Eye (tissue), 1 donor: ENCODE results near the gene TTLL9.

Experiments used
- DNase-seq: peaks from one replicate; pipeline ENCODE4 v3.0.0-alpha.2; 2015

The TTLL9 gene

DNA sequence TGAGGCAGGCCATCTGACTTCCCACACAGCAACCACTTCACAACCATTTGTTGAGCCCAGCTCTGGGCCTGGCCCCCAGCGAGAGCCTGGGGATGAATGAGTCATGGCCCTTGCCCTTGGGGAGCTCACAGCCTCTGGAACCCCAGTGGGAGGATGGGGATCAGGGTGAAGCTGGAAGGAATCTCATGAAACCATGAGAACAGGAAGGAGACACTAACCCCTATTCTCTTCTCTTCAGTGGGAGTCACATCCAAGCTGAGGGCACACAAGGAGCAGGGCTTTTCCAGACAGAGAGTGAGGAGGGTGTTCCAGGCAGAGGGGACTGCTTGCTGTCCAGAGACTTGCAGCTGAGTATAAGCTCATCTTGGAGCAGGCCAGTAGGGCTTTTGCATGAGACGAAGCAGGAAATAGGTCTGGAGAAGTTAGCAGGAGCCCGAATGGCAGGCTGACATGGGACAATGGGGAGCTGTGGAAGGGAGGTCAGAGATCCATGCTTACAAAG, 32.5 kb upstream of the TTLL9 start:
- no peak for DNase-seq

DNA sequence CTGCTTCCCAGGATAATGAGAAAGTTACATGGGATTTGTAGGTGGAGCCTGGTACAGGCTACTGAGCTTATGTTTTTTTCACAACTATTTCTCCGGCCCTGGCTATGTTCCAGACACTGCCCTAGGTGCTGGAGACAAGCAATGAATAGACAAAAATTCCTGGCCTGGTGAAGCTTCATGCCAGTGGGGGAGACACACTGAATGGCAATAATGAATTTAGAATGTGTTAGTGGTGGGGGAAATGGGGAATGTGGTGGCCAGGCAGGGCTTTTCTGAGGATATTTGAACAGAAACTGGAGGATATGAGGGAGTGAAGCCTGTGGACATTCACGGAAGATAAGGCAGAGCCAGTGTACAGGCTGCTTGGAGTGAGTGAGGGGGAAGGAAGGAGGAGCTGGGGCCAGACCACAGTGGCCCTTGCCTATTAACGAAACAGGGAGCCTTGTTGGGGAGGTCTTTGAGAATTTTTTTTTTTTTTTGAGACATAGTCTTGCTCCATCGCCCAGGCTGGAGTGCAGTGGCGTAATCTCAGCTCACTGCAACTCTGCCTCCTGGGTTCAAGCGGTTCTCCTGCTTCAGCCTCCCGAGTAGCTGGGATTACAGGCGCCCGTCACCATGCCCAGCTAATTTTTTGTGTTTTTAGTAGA, 31.7 kb upstream of the TTLL9 start:
- DNase-seq, result no peak

DNA sequence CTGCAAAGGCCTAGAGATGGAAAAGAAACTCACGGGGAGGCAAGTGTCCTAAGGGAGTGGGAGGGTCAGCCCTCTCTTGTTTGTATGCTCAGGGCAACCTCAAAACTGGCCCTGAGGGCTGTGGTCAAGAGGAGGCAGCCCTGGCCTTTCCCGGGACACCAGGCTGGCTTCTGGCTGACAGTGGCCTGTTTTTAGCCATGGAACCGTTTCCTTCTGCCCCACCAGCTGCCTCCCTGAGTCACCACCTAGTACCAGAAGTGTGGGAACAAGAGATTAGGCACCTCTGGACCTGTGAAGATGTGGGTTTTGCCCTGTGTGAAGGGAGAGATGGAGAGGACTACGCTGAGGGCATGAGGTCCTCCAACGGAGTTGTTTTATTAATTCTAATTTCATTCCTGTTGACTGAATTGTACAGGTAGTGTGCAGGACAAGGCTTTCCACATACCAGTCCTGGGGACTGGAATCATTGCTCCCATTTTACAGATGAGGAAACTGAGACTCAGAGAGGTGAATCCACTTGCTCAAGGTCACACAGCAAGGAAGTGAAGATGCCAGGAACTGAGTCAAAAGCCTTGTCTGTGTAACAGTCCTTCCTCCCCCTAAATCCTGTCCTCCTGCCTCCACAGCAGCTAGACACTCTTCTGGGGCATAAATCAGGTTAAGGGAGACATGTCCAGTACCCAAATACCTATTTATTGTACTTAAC, 30.5 kb upstream of the TTLL9 start:
- no peak for DNase-seq

DNA sequence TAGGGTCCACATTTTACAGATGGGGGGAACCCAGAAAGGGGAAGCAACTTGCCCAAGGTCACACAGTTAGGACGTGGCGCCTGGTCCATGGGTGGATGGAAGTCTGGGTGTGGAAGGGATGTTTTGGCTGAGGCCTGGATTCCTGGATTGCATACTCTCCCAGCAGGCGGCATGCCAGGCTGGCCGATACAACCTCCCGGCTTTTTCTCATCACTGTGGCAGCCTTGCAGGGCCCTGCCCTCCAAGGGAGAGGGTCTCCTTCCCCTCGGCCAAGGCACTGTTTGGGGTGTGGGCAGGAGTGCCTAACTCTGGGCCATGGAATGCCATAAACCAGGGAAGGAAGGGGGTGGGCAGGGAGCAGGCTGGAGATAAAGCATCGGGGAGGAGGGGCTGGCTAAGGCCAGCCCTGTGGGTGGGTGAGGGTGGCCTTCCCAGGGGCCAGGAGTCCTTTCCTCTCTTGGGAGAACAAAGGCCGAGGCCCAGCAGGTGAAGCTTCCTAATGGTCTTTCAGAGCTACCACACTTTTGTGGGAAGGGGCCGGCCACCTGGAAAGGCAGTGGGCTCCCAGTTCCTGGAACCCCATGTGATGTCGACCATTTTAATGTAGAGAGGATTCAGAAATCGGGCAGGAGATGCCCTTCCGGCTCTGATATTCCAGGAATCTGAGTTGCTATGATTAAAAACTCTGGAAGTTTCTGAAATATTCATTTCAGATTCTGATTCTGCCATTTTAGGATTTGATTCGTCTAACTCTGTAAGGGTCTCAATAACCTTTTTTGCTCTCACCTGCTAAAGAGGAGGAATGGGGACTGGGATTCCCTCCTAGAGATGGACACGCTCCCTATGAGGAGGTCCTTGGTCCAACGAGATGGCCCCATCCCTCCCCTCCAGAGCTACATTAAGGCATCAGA, 29.3 kb upstream of the TTLL9 start:
- no peak for DNase-seq

DNA sequence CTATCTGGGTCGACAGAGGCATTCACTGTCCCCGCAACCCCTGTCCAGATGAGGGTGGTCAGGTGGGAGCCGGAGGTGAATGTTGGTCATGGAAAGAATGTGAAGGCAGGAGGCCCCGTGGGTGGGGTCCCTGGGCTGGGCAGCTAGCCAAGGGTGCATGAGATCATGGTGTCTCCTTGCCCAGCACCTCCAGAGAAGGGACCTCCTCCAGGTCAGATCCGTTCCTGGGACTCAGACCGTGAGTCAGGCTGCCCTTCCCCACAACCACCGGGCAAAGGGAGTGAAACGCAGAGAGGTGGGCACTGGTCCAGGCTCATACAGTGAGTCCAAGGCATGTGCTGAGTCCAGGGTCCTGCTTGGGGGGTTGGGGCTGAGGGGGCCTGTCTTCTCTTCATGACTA, 28.5 kb upstream of the TTLL9 start:
- DNase-seq, result peak; percentile 8

DNA sequence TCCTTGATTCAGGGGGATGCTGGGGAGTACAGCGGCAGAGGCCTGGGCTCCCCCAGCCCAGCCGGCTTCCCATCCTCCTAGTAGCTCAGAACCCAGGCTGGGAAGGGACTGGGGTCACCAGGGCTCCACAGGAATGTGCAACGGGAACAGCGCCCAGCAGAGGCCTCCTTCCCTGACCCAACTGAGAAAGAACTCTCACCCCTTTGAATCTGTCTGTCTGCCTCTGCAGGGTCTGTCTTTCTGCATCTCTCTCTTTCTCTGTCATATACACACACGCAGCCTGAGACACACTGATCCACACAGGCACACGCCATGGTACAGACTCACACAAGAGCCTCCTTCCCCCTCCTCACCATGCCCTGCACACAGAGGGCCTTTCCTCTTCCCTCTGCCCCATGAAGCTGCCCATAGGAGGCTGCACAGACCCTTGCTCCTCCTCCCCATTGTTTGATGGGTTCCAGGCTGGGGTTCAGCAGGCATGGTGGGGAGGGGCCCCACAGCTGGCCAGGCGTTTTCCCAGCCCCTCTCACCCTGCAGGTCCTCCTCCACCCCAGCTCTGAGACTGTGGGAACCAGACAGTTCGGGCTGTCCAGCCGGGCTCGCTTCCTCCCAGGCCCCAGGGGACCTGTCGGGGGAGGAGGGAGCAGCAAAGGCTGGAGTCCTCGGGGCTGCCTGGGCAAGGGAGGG, 27.8 kb upstream of the TTLL9 start:
- DNase-seq, result peak; percentile 63

DNA sequence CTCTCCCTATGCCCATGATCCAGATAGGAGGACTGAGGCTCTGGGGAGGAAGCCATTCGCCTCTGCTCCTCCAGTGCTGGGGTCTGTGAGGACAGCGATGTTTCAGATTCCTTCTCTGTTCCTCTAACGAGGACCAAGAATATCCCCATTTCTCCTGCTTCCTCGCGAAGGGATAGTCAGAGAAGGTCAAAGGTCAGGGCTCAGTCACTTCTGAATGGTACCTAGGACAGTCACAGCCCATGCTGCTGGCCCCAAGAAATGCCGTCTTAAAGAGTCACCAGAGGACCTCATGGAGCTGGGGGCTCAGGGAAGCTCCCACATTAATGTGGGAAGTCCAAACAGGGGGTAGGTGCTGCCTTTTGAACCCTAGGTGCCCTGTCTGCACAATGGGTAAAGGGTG, 27.1 kb upstream of the TTLL9 start:
- DNase-seq, result no peak

DNA sequence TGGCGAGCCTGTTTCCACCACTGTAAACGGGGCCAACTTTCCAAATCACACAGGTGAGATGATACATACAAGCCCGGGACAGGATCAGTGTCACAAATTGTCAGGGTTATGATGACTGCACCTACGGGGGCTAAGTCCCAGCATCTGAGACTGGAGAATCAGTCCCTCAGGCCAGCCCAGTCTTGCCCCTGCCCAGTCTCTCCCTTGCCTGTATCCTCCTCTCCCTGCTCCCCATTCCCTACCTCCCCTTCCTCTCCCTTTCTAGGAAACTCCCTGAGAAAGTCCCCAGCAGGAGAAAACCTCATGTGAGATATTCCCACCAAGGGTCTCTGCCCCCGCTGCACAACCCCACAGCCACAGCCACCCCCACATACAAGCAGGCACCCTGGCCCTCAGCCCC, 26.6 kb upstream of the TTLL9 start:
- no peak for DNase-seq

DNA sequence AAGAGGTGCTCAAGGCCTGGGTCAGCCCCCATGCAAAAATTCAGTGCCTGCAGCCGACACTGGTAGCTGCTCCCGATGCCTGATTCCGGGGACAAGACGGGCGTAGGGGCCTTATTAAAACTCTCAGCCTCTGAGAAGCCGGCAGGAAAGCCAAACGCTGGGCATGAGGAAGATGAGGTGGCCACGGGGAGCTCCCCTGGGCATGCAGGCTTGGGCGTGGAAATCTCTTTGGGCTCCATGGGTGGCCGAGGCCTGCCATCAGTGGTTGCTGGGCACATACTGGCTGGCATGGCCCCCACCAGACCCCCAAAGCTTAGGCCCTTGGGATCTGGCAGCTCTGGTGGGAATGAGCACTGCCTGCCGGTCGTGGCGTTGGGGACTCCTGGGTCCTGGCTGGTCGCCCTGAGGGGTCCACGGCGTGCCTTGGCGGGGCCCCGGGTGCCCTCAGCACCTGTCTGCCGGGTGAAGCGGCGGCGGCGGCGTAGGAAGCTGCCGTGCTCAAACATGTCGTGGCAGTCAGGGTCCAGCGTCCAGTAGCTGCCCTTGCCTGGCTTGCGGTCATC, 25.6 kb upstream of the TTLL9 start:
- DNase-seq, result no peak

DNA sequence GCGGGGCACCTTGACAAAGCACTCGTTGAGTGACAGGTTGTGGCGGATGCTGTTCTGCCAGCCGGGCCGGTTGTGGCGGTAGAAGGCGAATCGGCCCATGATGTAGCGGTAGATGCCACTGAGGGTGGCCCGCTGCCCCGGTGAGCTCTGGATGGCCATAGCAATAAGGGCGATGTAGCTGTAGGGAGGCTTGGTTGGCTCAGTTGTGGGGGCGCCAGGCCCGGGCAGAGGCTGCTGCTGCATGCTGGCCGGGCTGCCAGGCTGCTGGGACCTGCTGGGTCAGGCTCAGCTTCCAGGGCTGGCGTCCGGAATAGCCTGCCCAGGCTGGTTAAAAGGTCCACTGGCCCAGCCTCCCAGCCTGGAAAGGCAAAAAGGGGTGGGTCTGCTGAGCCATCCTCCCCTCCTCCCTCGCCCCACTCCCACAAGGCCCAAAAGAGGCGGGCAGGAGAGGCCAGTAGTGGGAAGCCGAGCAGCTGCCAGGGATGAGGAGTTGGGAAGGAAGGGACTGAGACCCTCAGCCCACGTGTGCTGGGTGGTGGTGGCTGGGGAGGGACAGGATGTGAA, 25.1 kb upstream of the TTLL9 start, which contains the start of gene FOXS1:
Gene FOXS1 (minus strand): TSS at position 305 of the 564 bp plus-strand sequence. CDS start 62 bp downstream, at position 243.
- peak; percentile 61 for DNase-seq

DNA sequence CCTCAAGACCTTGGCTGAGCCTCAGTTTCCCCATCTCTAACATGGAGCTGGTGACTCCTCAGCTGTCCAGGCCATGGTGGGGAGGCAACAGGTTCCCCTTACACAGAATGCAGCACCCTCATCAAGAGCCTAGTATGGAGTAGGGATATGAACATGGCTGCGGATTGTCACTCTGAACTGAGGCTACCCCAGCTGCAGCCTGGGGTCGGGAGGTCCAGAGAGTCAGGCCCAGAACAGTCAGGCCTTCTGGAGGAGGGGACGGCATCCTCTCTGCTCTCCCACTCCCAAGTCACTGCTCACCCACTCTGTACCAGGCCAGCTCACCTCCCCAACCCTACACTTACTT, 23.7 kb upstream of the TTLL9 start:
- DNase-seq, result no peak

DNA sequence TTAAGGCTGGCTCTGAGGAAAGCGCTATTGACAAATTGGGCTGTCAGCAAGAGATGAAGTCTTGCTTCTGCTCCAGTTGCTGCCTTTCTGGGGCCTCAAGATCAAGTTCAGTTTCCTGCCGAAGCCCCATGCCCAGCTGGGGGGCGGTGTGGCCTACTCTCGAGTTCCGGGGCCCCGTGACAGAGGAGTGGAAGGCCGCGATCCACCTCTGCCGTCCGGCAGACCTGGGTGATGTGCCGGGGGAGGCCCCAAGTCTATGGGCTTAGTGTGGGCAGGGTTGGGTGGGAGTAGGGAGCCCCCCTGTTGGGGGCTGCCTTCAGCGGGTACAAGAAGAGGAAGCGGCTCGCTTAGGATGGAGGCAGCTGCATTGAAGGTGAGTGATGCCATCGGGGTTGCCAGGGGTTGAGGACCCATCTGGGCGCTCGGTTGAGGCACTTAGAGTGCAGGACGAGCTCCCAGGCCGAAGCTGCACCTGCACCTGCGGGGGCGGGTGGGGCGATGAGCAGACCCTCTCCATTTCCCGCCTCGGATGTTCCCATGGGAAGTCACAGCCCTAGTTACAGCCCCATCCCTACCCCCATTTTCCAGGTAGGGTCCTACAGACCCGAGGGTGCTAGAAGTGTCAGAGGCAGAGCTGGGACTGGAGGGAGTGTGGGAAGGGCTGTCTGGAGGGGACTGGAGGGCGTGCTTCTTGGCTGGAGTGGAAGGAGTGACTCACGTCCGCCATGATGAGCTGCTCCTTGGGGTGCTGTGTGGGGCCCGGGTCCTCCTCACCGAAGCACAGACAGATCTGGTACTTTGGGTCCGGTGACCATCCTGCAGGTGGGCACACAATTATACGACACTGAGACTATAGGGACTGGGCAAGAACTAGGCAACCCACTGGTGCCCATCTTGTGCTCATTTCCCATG, 22.1 kb upstream of the TTLL9 start:
- no peak for DNase-seq

DNA sequence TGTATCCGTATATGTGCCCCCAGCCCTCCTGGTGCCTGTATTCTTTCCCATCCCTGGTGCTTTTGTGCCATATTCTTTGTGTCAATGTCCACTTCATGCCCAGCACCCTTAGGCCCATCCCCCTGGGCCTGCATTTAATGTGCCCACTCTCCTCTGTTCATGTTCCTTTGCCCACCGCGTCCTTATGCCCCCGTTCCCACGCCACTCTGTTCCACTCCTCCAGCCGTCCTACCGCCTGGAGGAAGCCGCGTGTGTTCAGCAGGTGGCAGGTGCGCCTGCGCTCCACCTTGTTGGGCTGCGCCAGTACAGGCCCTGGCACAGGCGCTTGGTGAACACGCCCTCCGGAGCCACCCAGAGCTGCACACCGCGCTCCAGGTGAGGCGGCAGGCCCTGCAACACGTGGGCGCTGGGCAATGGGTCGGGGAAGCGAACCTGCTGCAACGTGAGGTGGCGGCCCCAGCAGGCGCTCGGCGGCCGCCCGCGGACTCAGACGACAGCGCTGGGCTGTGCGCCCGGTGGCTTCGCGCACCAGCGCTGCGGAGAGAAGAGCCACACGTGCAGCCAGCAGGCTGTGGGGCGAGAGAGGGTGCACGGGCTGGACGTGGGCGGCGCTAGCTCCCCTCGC, 21.0 kb upstream of the TTLL9 start:
- DNase-seq, result no peak

DNA sequence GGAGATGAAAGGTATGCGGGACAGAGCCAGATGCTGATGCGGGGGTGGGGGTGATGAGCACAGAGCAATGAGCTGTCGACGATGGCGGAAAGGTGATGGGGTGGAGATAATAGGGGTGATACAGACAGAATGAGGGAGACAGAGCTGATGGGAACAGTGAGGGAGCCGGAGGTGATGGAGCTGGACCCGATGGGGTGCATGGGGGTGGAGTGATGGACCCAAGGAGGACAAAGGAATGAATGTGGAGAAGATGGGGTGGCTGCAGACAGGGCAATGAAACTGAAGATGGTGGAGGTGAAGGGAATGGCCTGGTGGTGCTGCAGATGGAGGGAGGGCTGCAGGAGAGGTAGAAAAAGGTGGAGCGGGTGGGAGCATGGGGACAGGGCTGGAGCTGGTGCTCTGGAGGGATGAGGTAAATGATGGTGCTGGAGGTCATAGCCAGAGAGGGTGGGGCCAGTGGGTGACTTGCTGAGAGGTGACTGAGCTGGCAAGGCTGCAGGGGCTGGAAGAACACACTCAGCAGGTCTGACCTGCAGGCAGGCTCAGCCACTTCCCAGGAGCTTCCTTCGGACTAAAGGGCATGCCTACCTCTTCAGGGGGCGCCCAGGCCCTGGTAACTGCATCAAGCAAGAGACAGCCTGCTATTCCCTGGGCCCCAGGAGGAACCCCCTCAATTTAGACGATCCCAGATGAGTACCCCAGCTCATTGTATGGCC, 19.0 kb upstream of the TTLL9 start:
- no peak for DNase-seq

DNA sequence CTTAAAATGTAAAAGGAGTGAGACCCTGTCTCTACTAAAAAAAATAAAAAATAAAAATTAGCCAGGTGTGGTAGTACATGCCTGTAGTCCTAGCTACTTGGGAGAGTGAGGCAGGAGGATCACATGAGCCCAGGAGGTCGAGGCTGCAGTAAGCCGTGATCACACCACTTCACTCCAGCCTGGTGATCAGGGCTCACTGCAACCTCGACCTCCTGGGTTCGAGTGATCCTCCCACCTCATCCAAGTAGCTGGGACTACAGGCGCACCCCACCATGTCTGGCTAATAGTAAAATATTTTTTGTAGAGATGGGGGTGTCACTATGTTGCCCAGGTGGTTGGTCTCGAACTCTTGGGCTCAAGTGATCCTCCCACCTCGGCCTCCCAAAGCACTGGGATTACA, 17.0 kb upstream of the TTLL9 start:
- DNase-seq, result no peak

DNA sequence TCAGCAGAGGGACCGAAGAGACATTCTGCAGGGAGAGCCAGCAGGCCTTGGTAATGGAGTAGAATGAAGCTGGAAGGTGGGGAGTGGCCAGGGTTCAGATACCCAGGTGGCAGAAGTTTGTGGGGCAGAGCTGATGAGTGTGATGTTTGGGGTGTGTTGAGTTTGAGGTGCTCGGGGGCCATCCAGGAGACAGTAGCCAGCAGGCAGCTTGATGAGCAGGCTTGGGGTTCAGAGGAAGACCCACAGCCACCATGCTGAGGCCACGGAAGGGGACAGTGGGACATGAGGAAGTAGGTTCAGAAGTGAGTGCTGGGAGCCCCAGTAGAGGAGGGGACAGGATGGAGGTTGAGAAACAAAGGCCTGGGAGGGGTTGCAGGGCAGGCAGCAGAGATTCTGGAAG, 13.9 kb upstream of the TTLL9 start:
- DNase-seq, result no peak

DNA sequence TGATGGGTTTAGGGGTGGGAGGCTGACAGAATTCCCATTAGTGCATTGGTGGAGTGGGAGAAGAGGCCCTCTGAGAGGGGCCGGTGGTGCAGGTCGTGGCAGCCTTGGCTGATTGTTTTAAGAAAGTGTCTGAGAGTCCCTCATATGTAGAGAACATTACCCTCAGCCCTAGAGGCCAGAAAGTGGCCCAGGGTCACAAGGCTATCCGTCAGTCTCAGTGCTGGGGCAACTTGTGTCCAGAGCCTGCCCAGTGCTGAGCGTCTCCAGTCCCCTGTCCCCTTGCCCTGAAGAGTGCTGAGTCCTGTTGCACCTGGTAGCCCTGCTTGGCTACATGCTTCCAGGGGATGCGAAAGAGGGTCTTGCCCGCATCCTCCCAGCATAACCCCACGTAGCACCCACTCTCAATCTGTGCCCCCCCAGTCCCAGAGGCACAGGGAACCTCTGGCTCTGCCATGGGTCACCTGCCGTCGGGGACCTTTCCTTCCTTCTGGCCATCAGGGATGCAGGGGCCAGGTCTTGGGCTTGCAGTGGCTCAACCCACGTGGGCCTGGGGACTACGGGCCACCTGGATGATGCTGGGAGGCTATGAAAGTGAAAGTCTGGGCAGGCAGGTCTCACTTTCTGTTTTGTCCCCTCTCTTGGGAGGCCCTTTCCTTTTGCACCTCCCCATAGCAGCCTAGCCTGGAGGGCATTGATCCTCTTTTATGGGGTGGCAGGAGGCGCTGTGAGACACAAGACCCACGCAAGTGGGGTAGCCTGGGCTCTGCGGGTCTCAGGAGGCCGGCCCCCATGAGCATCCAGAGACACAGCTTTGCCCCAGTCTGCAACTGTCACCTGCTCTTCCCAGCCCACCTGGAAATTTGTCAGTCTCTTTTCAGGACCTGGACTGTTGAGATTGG, 12.3 kb upstream of the TTLL9 start:
- DNase-seq, result no peak

DNA sequence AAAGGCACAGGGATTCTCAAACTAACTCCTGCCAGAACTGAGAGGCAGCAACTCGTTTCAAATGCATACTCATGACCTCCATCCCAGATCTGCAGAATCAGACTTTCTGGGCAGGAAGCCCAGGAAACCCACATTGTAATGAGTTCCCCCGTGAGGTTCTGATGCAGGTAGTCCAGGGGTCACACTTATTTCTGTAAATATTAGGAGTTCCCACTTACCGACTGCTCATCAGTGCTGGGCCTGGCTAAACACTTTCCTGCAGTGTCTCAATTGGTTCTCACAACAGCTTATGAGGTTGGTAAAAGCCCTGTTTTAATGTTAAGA, 11.7 kb upstream of the TTLL9 start:
- no peak for DNase-seq
